ENCODE data around the gene NCKAP5.

The NCKAP5 gene

DNA sequence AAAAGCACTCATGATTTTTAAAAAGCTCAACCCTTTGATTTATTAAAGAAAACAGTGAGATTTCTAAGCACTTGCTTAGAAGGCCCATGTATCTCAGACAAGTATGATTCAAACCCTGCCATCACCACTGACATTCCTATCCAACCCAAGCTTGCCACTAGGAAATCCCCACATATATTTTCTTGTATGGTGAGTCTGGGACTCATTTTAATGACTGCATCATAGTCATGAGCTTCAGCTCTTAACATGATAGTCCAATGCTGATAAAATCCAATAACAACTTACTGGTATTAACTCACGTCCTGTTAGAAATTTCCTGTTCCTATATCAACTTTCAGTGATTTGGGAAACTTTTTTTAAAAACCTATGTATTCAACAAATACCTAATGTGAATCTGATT is 39.4 kb upstream of the NCKAP5 start:
- Histone ChIP-seq H3K27me3 (ENCODE audit: insufficient read depth, poor library complexity, severe bottlenecking) (no peaks in the 10 kb centered on the region), H3K4me3 (replicated peaks; ENCODE audit: insufficient read depth, low read length) (no peak overlapping the region), H3K27ac (replicated peaks) (no peak overlapping the region)
- no peak for DNase-seq (ENCODE audit: low read depth in 1 of 2, low spot score in 1 of 2)
- TF ChIP-seq, protein P1, sequence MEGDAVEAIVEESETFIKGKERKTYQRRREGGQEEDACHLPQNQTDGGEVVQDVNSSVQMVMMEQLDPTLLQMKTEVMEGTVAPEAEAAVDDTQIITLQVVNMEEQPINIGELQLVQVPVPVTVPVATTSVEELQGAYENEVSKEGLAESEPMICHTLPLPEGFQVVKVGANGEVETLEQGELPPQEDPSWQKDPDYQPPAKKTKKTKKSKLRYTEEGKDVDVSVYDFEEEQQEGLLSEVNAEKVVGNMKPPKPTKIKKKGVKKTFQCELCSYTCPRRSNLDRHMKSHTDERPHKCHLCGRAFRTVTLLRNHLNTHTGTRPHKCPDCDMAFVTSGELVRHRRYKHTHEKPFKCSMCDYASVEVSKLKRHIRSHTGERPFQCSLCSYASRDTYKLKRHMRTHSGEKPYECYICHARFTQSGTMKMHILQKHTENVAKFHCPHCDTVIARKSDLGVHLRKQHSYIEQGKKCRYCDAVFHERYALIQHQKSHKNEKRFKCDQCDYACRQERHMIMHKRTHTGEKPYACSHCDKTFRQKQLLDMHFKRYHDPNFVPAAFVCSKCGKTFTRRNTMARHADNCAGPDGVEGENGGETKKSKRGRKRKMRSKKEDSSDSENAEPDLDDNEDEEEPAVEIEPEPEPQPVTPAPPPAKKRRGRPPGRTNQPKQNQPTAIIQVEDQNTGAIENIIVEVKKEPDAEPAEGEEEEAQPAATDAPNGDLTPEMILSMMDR (IDR thresholded peaks at IDR 0.05; ENCODE audit: insufficient read depth, low read length), result no peak
- TF ChIP-seq, protein P2, sequence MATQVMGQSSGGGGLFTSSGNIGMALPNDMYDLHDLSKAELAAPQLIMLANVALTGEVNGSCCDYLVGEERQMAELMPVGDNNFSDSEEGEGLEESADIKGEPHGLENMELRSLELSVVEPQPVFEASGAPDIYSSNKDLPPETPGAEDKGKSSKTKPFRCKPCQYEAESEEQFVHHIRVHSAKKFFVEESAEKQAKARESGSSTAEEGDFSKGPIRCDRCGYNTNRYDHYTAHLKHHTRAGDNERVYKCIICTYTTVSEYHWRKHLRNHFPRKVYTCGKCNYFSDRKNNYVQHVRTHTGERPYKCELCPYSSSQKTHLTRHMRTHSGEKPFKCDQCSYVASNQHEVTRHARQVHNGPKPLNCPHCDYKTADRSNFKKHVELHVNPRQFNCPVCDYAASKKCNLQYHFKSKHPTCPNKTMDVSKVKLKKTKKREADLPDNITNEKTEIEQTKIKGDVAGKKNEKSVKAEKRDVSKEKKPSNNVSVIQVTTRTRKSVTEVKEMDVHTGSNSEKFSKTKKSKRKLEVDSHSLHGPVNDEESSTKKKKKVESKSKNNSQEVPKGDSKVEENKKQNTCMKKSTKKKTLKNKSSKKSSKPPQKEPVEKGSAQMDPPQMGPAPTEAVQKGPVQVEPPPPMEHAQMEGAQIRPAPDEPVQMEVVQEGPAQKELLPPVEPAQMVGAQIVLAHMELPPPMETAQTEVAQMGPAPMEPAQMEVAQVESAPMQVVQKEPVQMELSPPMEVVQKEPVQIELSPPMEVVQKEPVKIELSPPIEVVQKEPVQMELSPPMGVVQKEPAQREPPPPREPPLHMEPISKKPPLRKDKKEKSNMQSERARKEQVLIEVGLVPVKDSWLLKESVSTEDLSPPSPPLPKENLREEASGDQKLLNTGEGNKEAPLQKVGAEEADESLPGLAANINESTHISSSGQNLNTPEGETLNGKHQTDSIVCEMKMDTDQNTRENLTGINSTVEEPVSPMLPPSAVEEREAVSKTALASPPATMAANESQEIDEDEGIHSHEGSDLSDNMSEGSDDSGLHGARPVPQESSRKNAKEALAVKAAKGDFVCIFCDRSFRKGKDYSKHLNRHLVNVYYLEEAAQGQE (IDR thresholded peaks at IDR 0.05; ENCODE audit: insufficient replicate concordance, low read depth), result no peak
- TF ChIP-seq POLR2AphosphoS5 (IDR thresholded peaks at IDR 0.05; ENCODE audit: low read depth), result no peak
- TF ChIP-seq SPI1 (IDR thresholded peaks at IDR 0.05; ENCODE audit: borderline replicate concordance, low read depth), result no peak
- no peak for TF ChIP-seq GABPA (IDR thresholded peaks at IDR 0.05; ENCODE audit: low read depth)

DNA sequence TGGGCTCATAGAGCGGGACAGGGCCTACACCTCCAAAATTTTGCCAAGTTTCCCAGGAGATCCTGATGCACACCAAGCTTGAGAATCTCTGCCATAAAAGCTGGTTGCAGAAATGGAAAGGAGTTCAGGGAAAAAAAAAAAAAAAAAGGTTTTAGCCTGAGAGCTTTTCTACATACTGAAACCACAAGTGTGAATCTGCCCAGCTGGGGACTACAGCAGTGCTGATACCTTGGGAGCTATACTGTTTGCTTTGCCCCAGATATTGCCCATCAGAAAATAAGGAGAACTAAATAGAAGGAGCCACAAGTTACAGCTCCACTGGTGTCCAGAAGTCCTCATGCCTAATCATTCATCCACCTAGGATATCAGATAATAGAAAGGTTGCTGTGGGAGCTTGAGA is 38.4 kb upstream of the NCKAP5 start:
- Histone ChIP-seq H3K27ac (replicated peaks) (no peak overlapping the region), H3K27me3 (ENCODE audit: insufficient read depth, poor library complexity, severe bottlenecking) (no peaks in the 10 kb centered on the region), H3K4me3 (replicated peaks; ENCODE audit: insufficient read depth, low read length) (no peak overlapping the region)
- no peak for TF ChIP-seq POLR2AphosphoS5 (IDR thresholded peaks at IDR 0.05; ENCODE audit: low read depth)
- no peak for TF ChIP-seq GABPA (IDR thresholded peaks at IDR 0.05; ENCODE audit: low read depth)
- TF ChIP-seq SPI1 (IDR thresholded peaks at IDR 0.05; ENCODE audit: borderline replicate concordance, low read depth), result no peak
- TF ChIP-seq, protein P1 (IDR thresholded peaks at IDR 0.05; ENCODE audit: insufficient read depth, low read length), result no peak
- TF ChIP-seq, protein P2 (IDR thresholded peaks at IDR 0.05; ENCODE audit: insufficient replicate concordance, low read depth), result no peak
- no peak for DNase-seq (ENCODE audit: low read depth in 1 of 2, low spot score in 1 of 2)

DNA sequence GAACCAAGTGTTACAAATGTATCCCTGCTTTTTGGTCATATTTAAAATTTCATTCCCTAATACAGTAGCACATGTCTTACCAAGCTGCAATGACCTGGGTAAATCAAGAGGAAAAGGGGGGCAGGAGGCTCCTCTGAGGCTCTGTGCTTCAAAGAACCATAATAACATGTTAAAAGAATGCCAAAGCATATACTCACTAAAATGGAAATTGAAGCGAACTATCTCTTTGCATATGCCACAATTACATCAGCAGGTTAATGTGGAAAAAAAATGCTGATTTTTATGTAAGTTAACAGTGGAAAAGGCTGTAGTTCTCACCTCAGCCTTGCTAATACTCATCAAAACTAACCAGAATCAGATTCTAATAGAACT is 37.5 kb upstream of the NCKAP5 start:
- Histone ChIP-seq H3K27me3 (ENCODE audit: insufficient read depth, poor library complexity, severe bottlenecking) (no peaks in the 10 kb centered on the region), H3K4me3 (replicated peaks; ENCODE audit: insufficient read depth, low read length) (no peak overlapping the region), H3K27ac (replicated peaks) (no peak overlapping the region)
- TF ChIP-seq POLR2AphosphoS5 (IDR thresholded peaks at IDR 0.05; ENCODE audit: low read depth) (no peak), GABPA (IDR thresholded peaks at IDR 0.05; ENCODE audit: low read depth) (no peak), SPI1 (IDR thresholded peaks at IDR 0.05; ENCODE audit: borderline replicate concordance, low read depth) (no peak)
- TF ChIP-seq, protein P2 (IDR thresholded peaks at IDR 0.05; ENCODE audit: insufficient replicate concordance, low read depth), result no peak
- TF ChIP-seq, protein P1 (IDR thresholded peaks at IDR 0.05; ENCODE audit: insufficient read depth, low read length), result no peak
- DNase-seq (ENCODE audit: low read depth in 1 of 2, low spot score in 1 of 2), result no peak

Data from HL-60 (cell line).